Vagina (tissue), 2 donors: Measurements from ENCODE around the gene PDE3A. TPM values are rescaled to one million over a fixed set of nuclear protein-coding genes. Genes with fewer than 3 reads are reported as not detected.
A peak's percentile ranks its signal among the peaks of the same experiment; 100 is the strongest.

Source experiments
- DNase-seq, 2 donors: peaks; one replicate each; pipeline ENCODE4 v3.0.0-alpha.2; 2017; ENCODE audit errors: extremely low spot score in 2 of 2
- H3K27ac ChIP-seq: fragments of 200-600 bp; sonication (generic); one replicate; pipeline ENCODE4 v1.5.1; 2019
- H3K27me3 ChIP-seq: fragments of 200-600 bp; sonication (generic); one replicate; pipeline ENCODE4 v1.5.1; 2019
- H3K36me3 ChIP-seq, 2 donors: fragments of 200-600 bp; sonication (generic); one replicate each; pipeline ENCODE4 v1.5.1; 2017 to 2019
- H3K4me1 ChIP-seq: fragments of 200-600 bp; sonication (generic); one replicate; pipeline ENCODE4 v1.5.1; 2019
- H3K4me3 ChIP-seq, 2 donors: fragments of 200-600 bp; sonication (generic); 1 replicate in 1 of 2; 2 replicates in 1 of 2; pipeline ENCODE4 v1.5.1; 2016 to 2019
- H3K9me3 ChIP-seq: fragments of 200-600 bp; sonication (generic); one replicate; pipeline ENCODE4 v1.5.1; 2019
- CTCF ChIP-seq, 3 experiments: fragments of 450-650 bp in 2 of 3; fragments of 200-600 bp in 1 of 3; sonication (generic) in 1 of 3; IDR thresholded peaks; one replicate each; pipeline ENCODE4 v1.5.1; 2017 to 2019; ENCODE audit warnings: antibody characterized with exemption in 3 of 3, mild to moderate bottlenecking in 2 of 3, moderate library complexity in 2 of 3
- POLR2A ChIP-seq, 2 donors: fragments of 450-650 bp; IDR thresholded peaks; one replicate each; pipeline ENCODE4 v1.6.1; 2017; ENCODE audit warnings: antibody characterized with exemption in 2 of 2, mild to moderate bottlenecking in 2 of 2, moderate library complexity in 2 of 2
- POLR2AphosphoS5 ChIP-seq, 2 donors: sonication (generic); formaldehyde crosslinking; IDR thresholded peaks; one replicate each; pipeline ENCODE4 v1.9.0; 2017; ENCODE audit warnings: antibody characterized with exemption in 2 of 2, mild to moderate bottlenecking in 2 of 2, low read depth in 1 of 2; ENCODE audit not compliant: insufficient read depth in 1 of 2
- intact Hi-C: fragments of 100-400 bp; cut with DNase I; formaldehyde crosslinking; loops from one replicate; pipeline ENCODE4 v1.15.1; 2023
- total RNA-seq: library from RNA; depleted of rRNA; stranded (reverse); fragments of >200 nt; gene quantifications from one replicate; pipeline ENCODE4 v1.2.3, GENCODE V29; 2016

PDE3A gene
- total RNA-seq, 1 donor from 2014 or later = 9.6 TPM

- H3K27ac ChIP-seq = peak overlapping the region; percentile 85
- H3K36me3 ChIP-seq = no peaks in the 10 kb centered on the region
- intact Hi-C loops = no loop called here
- no peaks in the 10 kb centered on the region for H3K9me3 ChIP-seq
- no peak for TF ChIP-seq POLR2A (IDR thresholded peaks at IDR 0.05)
- no peak for TF ChIP-seq POLR2AphosphoS5 (IDR thresholded peaks at IDR 0.05; ENCODE audit: insufficient read depth in 1 of 2, low read depth in 1 of 2)
- TF ChIP-seq CTCF (IDR thresholded peaks at IDR 0.05) = no peak
- DNase-seq = no peak
- H3K4me1 ChIP-seq = peaks cover 6% of the 10 kb centered on the region
- no peaks in the 10 kb centered on the region for H3K27me3 ChIP-seq
- peak overlapping the region; percentile 60 for H3K4me3 ChIP-seq
These were observed 689 bp upstream of the PDE3A start for GRCh38 chr12:20367583-20368113.

GRCh38 chr12:20368651-20369304, 441 bp downstream of the PDE3A start:
- H3K36me3 ChIP-seq = no peaks in the 10 kb centered on the region
- peak overlapping the region; percentile 85 for H3K27ac ChIP-seq
- no peak for DNase-seq
- intact Hi-C loops = no loop called here
- H3K4me3 ChIP-seq = peak overlapping the region; percentile 60
- TF ChIP-seq POLR2AphosphoS5 (IDR thresholded peaks at IDR 0.05; ENCODE audit: insufficient read depth in 1 of 2, low read depth in 1 of 2) (no peak), POLR2A (IDR thresholded peaks at IDR 0.05) (no peak), CTCF (IDR thresholded peaks at IDR 0.05) (no peak)
- H3K9me3 ChIP-seq = no peaks in the 10 kb centered on the region
- H3K27me3 ChIP-seq = no peaks in the 10 kb centered on the region
- peaks cover 6% of the 10 kb centered on the region for H3K4me1 ChIP-seq

- TF ChIP-seq CTCF (IDR thresholded peaks at IDR 0.05) (no peak), POLR2AphosphoS5 (IDR thresholded peaks at IDR 0.05; ENCODE audit: insufficient read depth in 1 of 2, low read depth in 1 of 2) (peak in 1 of 2 donors; percentile 73), POLR2A (IDR thresholded peaks at IDR 0.05) (peak in 1 of 2 donors; percentile 12)
- peak in 1 of 2 donors; percentile 88 for DNase-seq
These were observed 1.1 kb downstream of the PDE3A start for GRCh38 chr12:20369305-20370013.

GRCh38 chr12:20370014-20370386, 1.7 kb downstream of the PDE3A start:
- no peaks in the 10 kb centered on the region for H3K9me3 ChIP-seq
- peak overlapping the region; percentile 85 for H3K27ac ChIP-seq
- intact Hi-C loops = no loop called here
- H3K4me3 ChIP-seq = peak overlapping the region; percentile 60
- no peaks in the 10 kb centered on the region for H3K27me3 ChIP-seq
- peak in 1 of 2 donors; percentile 87 for DNase-seq
- TF ChIP-seq POLR2A (IDR thresholded peaks at IDR 0.05) (no peak), POLR2AphosphoS5 (IDR thresholded peaks at IDR 0.05; ENCODE audit: insufficient read depth in 1 of 2, low read depth in 1 of 2) (no peak), CTCF (IDR thresholded peaks at IDR 0.05) (no peak)
- H3K4me1 ChIP-seq = peaks cover 6% of the 10 kb centered on the region
- H3K36me3 ChIP-seq = no peaks in the 10 kb centered on the region

More at GRCh38 chr12:20369305-20370013, 1.1 kb downstream of the PDE3A start:
- Histone ChIP-seq H3K27ac (peak overlapping the region; percentile 85), H3K9me3 (no peaks in the 10 kb centered on the region), H3K27me3 (no peaks in the 10 kb centered on the region), H3K4me3 (peak overlapping the region; percentile 60), H3K36me3 (no peaks in the 10 kb centered on the region), H3K4me1 (peaks cover 6% of the 10 kb centered on the region)
- intact Hi-C loops = no loop called here
